Measurements from ENCODE around the gene ABHD8.

ABHD8 gene, protein sequence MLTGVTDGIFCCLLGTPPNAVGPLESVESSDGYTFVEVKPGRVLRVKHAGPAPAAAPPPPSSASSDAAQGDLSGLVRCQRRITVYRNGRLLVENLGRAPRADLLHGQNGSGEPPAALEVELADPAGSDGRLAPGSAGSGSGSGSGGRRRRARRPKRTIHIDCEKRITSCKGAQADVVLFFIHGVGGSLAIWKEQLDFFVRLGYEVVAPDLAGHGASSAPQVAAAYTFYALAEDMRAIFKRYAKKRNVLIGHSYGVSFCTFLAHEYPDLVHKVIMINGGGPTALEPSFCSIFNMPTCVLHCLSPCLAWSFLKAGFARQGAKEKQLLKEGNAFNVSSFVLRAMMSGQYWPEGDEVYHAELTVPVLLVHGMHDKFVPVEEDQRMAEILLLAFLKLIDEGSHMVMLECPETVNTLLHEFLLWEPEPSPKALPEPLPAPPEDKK

DNA sequence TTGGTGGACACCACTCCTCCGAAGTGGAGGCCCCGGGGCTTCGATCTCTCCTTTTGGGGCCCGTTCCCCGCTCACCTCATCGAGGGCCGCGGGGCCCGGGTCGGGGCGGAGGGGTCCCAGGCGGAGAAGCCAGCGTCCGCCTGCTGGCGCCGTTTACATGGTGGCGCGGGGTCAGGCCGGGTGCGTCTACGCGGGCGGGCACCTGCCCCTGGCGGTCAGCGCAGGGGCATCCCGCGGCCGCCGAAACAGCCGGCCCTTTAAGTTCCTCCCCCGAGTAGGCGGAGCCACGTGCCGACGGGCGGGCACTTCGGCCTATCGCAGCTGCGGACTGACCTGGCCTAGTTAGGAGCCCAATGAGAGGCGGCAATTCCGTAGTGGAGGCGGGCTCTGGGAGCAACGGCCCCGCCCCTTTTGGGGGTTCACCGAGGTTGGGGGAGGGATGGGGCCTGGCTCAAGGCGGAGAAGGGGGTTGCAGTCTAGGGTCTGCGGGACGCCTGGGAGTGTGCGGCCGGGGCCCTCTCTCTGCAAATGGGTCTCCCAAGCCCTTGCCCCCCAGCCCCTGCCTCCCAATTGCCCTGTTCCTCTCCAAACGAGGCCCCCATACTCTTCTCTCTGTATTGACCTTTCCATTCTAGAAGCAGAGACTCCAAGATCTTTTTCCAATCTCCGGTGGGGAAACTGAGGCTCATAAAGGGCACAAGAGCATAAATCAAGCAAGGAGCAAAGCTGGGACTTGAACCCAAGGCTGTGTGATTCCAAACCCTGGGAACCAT, at the start of gene ABHD8:
ABHD8 (minus strand) TSS at position 259 of the 773 bp plus-strand sequence. CDS start 1,809 bp downstream, outside the sequence.
- peak; percentile 81 for DNase-seq (ENCODE audit: low spot score)

DNA sequence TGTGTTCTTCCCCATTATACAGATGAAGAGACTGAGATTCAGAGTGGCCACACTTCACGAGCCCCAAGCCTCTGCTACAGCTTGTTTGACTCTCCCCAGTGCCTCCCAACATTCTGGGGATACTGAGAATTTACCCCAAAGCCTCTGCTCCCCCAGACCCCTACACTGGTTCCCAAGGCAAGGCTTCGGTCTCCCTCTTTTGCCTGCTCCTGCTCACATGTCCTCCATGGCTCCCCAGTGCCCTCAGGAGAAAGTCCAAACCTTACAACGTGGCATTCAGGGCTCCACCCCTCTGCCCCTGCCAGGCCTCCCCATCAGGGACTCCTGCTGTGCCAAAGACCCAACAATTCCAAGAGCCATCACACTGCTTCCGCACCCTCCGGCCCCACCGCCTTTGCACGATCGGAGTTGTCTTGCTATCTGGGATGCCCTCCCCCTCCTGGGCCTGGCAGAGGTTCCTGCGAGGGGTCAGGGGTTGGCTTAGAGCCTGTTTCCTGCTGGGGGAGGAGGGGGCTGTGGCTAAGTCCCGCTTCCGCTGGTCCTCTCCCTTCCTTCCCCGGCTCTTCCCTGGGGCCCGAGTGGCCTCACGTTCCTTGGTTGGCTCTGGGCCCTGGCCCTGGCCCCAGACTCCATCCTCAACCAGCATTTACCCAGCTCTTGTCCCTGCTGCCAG, 49.5 kb upstream of the ABHD8 start:
- no peak for DNase-seq (ENCODE audit: low spot score)

DNA sequence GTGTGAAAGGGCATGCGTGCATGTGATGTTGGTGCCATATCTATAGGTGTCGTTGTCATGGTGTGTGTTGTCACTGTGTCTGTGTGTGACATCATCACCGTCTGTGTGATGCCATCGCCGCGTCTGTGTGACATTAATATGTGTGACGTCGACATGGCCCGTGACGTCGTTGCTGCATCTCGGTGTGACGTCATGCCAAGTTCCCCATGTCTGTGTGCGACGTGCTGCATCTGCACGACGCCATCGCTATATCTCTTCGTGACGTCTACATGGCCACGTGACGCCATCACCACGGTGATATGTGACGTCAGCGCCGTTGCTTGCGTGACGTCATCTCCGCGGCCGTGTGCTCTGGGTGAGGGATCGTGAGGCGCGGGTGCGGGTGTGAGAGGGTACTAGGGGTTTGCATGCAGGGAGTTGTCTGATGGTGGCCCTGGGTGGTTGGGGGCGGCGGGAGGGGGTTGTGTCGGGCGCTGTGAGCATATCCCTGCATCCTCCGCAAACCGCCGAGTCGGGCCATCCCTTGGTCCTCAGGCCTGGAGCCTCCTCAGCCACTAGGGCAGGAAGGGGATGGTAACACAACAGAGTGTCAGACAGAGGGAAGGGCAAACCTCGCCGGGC, 48.7 kb upstream of the ABHD8 start:
- DNase-seq (ENCODE audit: low spot score), result no peak

DNA sequence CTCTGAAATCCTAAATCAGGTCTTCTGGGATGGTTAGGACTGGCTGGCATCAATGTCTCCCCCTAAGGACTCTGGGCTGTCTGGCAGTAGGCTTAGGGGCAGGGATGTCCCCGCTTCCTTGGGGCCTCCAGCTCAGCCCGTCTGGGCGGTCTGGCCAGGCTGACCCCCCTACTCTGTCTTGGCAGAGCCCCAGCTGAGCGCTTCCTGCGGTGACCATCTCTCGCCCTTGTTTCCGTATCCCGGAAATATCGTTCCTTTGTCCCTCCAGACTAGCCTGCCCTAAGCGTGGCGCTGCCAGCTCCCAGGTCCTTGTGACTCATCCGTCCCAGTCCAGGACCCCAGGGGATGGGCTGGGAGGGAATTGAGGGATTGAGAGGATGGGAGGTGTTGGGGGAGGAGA, 45.5 kb upstream of the ABHD8 start:
- peak; percentile 4 for DNase-seq (ENCODE audit: low spot score)

DNA sequence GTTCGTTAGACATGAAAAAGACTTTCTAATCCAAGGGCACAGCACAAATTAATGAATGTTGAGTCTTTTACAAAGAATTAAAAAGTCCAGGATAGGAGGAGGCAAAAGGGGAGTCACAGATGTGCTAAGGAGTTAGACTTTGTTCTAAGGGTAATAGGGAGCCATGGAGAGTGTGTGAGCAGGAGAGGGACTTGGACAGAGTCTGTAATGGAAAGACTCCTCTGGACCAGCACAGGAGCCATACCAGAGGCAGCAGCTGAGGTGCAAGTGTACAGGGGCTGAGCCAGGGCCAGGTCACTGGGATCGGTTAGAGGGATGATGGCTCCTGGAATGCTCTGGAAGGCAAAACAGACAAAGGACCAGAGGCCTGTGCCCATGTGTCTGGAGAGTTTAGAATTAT, 44.7 kb upstream of the ABHD8 start:
- DNase-seq (ENCODE audit: low spot score), result no peak

DNA sequence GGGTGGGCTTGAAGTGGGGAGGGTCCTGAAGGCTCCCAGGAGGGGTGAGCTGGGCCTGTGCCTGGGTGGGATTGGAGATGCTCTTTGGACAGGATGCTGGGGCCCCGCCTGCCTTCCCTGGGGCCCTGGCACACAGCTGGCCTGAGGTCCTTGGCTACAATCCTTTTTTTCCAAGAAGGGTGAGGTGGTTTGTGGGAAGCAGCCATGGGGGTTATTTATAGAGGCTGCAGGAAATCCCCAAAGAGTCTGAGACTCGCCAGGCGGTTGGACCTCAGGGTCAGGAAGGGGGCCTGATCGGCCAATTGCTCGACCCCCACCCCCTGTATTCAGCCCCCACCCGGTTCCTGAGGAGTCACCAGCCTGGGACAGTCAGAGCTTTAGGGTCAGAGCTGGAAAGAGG, 44.1 kb upstream of the ABHD8 start:
- no peak for DNase-seq (ENCODE audit: low spot score)

DNA sequence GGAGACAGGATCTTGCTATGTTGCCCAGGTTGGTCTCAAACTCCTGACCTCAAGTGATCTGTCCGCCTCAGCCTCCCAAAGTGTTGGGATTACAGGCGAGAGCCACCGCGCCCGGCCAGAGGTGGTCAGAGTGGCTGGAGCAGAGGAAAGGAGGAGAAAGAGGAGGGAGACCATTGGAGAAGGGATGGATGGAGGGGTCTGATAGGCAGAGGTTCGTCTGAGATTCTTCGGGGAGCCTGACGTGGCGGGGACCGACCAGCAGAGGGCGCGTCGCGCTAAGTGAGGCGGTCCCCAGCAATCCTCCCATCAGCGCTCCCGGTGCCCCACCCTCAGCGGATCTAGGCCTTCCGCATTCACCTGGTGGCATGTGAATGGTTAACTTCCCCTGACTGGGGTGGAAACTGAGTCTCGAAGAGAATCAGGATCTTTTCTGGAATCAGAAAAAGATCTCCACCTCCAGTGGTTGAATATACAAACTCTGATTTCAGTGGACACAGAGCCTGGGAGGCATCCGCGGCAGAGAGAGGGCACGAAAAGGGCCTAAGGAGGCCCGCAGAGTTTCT, 43.0 kb upstream of the ABHD8 start:
- DNase-seq (ENCODE audit: low spot score), result peak; percentile 75

DNA sequence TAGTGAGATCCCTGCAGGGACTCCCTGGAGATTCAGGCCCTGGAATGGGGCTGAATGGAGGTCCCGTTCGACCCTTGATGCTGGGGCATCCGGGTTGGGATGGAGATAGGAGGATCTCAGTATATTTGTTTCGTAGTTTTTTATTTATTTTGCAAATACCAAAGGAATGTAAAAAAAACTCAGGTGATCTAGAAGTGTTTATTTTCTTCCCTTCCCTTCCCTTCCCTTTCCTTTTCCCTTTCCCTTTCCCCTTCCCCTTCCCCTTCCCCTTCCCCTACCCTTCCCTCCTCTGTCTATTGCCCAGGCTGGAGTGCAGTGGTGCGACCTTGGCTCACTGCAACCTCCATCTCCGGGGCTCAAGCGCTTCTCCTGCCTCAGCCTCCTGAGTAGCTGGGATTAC, 38.6 kb upstream of the ABHD8 start:
- DNase-seq (ENCODE audit: low spot score), result no peak

DNA sequence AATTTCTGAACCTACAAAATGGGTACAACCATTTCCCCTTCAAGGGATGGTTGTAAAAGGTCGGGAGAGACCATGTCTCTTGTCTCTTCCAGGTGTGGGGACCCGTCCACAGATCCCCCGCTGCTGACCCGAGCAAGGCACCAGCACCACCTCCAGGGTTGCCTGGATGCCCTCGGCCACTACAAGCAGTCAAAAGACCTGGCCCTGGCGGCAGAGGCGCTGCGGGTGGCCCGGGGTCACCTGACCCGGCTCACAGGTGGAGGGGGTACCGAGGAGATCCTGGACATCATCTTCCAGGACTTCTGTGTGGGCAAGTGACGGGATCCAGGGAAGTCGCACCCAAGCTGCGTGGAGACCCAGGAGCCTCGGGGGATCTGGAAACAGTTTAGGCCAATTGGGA, 38.2 kb upstream of the ABHD8 start:
- DNase-seq (ENCODE audit: low spot score), result no peak

DNA sequence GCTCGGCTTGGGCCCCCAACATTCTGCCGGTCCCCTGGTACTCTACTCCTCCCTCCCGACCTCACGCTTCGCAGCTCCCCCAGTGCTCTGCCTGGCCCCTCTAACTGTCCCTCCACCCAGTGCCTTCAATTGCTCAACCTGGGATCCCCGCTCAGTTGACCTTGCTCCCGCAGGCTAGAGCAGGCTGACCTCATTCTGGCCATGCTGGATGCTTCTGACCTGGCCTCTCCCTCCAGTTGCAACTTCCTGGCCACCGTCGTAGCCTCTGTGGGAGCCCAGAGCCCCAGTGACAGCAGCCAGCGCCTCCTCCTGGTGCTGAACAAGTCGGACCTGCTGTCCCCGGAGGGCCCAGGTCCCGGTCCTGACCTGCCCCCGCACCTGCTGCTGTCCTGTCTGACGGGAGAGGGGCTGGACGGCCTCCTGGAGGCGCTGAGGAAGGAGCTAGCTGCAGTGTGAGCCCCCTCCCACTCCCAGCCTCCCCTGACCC, 37.7 kb upstream of the ABHD8 start:
- DNase-seq (ENCODE audit: low spot score), result no peak

DNA sequence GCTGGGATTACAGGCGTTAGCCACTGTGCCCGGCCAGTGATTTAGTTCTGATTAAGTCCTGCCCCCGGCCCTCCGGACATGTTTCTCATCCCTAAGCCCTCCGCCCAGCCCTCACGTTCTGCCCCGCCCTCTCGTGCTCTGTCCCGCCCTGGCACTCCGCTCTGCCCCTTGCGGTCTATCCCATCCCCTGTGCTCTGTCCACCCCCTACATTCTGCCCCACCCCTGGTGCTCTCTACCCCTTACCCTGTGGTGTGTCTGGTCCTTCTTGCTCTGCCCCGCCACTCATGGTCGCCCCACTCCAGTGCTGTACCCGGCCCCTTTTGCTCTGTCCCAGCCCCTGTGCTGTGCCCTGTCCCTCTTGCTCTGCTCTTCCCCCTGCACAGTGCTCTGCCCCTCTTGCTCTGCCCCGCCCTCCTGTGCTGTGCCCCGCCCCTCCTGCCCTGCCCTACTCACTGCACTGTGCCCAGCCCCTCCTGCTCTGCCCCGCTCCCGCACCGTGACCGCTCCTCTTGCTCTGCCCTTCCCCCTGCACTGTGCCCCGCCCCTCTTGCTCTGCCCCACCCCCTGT, 37.2 kb upstream of the ABHD8 start:
- no peak for DNase-seq (ENCODE audit: low spot score)

DNA sequence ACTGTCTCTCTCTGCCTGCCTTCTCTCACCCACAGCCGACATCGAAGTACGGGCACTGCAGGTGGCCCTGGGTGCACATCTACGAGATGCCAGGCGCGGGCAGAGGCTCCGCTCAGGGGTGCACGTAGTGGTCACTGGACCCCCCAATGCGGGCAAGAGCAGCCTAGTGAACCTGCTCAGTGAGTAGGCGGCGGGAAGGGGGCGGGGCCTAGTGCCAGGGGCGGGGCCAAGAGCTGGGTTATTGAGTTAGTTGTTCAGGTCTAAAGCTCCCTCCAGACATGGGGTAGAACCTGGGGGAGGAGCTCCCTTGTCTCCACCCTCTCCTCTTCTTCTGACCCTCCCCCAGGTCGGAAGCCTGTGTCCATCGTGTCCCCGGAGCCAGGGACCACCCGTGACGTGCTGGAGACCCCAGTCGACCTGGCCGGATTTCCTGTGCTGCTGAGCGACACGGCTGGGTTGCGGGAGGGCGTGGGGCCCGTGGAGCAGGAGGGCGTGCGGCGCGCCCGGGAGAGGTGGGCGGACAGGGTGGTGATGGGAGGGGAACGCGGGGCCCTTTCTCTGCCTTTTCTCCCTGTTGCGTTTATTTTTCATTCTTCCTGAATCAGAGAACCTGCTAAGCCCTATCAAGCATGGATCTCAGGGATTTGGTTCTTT, 36.0 kb upstream of the ABHD8 start:
- no peak for DNase-seq (ENCODE audit: low spot score)

DNA sequence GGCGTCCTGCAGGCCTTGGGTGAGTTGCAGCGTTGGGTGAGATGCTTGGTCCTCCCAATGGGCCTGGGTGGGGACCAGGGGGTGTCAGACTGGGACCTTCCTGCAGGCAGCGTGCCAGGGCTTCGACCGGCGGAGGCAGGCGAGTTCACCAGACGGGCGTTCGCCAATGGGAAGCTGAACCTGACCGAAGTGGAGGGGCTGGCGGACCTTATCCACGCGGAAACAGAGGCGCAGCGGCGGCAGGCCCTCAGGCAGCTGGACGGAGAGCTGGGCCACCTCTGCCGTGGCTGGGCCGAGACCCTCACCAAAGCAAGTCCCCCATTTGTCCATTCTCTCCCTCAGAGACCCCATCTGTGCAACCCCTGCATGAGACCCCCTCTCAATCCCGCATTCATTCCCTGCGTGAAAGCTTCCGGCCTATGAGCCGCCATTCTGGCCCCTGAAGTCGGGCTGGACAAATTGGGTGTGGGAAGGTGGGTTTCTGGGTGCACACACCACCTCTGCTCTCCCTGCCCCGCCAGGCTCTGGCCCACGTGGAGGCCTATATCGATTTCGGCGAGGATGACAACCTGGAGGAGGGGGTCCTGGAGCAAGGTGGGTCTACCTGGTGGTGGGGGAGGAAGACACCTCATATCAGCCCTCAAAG, 35.3 kb upstream of the ABHD8 start:
- no peak for DNase-seq (ENCODE audit: low spot score)

DNA sequence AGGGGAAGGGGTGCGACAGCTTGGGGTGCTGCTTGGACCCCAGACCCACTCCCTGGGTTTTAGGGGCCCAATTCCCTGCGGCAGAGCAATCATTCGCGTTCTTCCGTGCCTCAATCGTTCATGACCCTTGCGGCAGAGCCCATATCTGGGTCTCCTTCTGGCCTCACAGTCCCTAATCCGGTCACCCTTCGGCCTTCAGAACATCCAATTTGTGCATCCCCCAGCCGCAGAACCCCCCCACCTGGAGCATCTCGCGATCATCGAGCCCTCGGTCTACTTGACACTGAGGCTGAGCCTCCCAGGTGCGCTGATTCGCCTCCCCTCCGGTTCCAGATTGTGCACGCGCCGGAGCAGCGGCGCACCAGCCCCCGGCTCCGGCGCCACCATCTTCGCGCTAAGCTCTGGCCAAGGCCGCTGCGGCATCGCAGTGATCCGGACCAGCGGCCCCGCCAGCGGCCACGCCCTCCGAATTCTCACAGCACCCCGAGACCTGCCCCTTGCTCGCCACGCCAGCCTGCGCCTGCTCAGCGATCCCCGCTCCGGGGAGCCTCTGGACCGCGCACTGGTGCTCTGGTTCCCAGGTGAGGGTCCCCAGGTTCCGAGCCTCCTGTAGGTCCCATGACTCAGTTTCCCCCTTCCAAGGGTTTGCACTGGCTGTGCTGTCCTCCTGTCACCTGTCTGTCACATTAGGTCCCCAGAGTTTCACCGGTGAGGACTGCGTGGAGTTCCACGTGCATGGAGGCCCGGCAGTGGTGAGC, 34.6 kb upstream of the ABHD8 start:
- peak; percentile 33 for DNase-seq (ENCODE audit: low spot score)

DNA sequence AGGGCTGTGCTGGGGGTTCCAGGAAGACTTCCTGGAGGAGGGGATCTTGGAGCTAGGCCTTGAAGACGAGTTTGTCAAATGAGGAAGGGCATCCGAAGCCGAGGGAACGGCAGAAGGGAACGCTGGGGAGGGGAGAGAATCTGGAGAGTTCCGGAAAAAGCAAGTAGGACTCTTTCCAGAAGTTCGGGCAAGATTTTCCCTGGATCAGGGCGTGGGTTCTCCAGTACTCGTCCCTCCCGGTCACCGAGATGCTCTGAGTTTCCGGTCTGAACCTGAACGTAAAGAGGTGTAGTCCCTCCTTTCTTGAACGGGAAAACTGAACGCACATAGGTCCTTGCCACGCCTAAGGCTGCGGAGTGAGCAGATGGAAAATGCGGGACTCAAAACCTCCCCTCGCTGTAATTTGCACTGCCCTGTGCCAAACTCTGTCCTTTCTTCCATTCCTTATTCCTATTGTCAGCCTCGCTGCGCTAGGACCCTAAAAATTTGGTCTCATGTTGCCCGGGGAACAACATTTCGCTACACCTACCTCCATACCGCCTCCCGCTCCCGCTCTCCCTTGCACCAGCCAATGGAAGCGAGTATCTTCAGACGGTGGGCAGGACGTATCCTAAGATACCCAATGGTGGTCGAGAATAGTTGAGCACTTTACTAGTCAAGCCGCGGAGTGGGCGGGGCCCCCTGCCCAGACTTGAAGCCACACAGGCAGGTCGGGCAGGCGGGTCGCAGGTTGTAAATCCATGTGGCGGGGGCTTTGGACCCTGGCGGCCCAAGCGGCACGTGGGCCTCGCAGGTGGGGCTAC, 33.8 kb upstream of the ABHD8 start, which contains the start of gene GTPBP3:
GTPBP3 (plus strand) TSS at position 682 of the 803 bp plus-strand sequence; CDS start at position 741, 59 bp downstream.
- DNase-seq (ENCODE audit: low spot score), result peak; percentile 98

DNA sequence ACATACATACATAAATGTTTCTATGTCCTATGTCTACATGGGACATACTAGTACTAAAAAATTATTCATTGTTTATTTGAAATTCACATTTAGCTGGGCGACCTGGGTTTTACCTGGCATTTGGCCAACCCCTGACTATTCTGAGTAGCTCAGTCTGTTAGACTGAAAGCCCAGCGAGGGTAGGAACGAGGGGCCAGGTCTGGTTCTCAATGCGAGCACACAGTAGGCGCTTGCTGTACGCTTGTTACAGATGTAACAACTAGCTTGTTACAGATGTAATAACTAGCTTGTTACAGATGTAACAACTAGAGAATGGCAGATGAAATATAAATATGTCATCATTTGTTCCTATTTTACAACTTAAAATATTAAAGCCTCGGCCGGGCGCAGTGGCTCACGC, 32.4 kb upstream of the ABHD8 start:
- no peak for DNase-seq (ENCODE audit: low spot score)

DNA sequence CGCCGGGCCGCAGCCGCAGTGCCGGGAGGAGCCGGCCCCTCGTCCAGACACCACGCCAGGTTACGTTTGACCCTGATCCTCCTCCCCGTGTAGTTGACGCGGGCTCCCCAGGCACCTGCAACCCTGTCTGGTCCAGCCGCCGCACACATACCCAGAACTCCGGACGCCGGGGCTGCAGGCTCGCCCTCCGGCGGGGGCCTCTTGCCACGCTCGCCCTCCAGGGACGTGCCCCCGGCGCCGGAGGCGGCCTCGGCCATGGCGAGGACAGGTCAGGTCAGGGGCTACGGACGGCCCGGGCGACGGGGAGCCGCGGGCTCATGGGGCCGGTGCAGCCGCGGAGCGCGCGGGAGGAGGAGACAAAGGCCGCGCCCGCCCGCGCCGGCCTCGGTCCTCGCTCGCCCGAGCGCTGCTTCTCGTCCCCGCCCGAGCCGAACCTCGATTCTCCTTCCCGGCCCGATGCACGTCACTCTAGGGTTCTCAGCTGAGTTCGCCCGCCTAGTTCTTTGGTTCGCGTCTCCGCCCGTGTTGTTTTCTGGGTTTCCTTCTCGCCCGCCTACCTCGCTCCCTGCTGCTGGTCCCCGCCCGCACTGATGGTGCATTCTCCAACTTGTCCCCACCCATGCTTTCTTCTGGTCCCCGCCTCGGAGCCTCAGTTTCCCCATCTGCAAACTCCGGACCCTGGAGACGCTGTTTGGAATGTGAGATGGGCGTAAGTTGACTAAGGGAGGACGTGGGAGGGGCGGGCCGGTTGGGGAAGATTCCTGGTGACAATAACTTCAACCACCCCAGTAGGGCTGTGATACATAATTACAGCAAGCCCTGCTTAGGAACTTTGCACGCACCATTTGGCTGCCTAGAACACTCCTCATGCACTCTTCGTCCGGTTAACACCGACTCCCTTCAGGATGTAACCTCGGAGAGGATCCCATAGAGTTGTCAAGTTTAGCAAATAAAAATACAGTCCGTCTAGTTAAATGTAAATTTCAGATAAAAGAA, 31.5 kb upstream of the ABHD8 start, which contains the start of gene ANO8:
ANO8 (minus strand) TSS at position 442 of the 996 bp plus-strand sequence; CDS start at position 257, 185 bp downstream.
- DNase-seq (ENCODE audit: low spot score), result peak; percentile 93
